Activated CD4-positive, alpha-beta T cell treated with anti-CD3 and anti-CD28 coated beads for 48 hours (primary cell): ENCODE results near the gene NUDT22.

Experiments used
- DNase-seq: peaks from one replicate; pipeline ENCODE4 v3.0.0-alpha.2; 2020

NUDT22 gene

GRCh38 chr11:64207256-64208085, 18.6 kb upstream of the NUDT22 start:
- peak; percentile 90 for DNase-seq

DNA sequence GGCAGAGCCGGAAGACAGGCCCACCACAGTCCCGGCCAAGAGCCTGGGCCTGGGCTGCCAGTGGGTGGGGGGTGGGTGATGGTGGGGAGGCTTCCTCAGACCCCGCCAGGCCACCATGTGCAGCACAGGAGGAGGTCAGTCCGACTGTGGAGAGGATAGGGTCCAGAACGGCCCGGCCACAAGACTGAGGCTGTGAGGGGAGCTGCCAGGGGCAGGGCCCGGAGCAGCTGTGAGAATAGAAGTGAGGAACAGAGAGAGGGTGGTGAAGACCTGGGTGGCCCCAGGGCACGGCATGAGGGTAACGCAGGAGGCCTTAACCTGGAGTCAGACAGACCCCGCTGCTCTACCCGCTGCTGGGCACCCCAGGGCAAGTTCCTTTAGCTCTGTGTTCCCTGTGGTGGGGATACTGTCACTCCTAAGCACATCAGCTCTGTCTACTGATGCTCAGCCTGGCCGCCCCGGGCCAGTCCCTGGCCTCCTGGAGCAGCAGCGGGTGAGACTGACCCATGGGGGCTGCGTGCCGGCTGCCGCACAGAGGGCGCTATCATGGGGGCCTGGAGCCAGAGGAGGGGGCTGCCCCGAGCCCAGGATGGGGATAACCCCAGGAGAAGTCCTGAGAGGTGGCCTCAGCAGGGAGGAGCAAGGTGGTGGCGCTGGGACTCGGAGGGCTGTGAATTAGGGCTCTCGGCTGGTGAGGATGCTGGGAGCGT, 17.8 kb upstream of the NUDT22 start:
- no peak for DNase-seq

DNA sequence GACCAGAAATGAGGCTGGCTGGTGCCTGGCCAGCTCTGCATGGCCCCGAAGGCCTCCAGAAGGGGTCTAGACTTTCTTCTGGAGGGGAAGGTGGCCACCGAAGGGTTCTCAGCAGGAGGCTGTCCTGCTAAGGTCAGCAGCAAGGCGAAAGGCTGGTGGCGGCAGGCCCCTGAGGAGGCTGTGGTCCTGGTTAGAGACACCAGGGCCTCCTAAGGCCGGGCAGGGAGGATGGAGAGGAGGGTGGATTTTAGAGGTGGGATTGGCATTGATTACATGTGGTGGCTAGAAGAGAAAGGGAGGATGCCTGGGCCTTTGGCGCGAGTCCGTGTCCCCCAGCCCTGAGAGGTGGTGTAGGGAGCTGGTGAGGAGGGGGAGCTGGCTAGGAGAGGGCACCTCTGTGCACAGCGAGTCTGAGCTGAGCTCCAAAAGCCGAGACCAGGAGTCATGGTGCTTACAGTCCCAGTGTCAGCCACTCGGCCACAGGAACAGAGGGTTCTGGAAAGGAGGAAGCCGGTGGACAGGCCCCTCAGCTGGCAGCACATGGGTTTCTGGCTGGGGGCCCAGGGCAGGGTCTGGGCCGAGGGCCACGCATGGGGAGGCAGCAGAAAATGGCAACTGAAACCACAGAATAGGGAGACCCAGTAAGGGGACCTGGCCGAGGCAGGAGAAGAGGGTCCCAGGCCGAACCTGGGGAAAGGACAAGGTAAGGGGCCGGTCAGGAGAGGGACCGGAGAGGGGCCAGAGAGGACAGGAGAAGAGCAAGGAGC, 17.1 kb upstream of the NUDT22 start:
- DNase-seq, result no peak

DNA sequence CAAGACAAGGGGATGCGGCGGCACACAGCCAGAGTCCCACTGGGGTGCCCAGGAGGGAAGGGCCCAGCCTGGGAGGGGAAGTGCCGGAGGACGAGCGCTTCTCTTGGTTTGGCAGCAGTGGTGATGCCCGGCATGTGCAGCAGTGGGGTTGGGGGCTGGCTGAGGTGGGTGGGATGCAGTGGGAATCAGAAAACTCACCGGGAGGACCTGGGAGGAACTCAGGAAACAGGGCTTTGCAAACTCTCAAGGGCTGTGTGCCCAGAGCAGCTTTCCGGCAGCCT, 16.6 kb upstream of the NUDT22 start:
- no peak for DNase-seq

GRCh38 chr11:64210301-64211020, 15.6 kb upstream of the NUDT22 start:
- no peak for DNase-seq

GRCh38 chr11:64211181-64211872, 14.7 kb upstream of the NUDT22 start:
- no peak for DNase-seq

- DNase-seq, result no peak
Observed at GRCh38 chr11:64216879-64217278, 9.2 kb upstream of the NUDT22 start.

GRCh38 chr11:64218628-64219353, 7.3 kb upstream of the NUDT22 start:
- DNase-seq, result no peak

GRCh38 chr11:64219354-64219684, 6.8 kb upstream of the NUDT22 start:
- DNase-seq, result no peak

GRCh38 chr11:64219755-64220154, 6.3 kb upstream of the NUDT22 start:
- no peak for DNase-seq

DNA sequence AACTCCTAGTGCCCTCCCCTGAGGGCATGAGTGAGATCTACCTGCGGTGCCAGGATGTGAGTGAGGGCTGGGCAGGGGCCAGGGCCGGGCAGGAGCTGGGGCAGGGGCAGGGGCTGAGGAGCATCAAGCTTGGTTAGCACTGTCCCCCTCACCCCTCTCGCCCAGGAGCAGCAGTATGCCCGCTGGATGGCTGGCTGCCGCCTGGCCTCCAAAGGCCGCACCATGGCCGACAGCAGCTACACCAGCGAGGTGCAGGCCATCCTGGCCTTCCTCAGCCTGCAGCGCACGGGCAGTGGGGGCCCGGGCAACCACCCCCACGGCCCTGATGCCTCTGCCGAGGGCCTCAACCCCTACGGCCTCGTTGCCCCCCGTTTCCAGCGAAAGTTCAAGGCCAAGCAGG, 5.8 kb upstream of the NUDT22 start:
- DNase-seq, result no peak

DNA sequence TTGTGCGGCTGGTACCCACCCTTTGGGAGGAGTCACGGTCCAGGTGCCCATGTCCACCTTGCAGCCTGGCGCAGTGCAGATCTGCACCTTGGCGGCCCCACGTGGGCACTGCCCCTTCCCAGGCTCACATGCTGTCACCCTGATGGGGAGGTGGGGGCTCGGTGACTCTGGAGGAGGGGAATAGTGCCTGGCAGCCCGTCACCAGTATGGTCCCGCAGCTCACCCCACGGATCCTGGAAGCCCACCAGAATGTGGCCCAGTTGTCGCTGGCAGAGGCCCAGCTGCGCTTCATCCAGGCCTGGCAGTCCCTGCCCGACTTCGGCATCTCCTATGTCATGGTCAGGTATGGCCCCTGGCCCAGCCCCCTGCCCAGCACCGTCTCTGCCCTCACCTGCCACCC, 5.3 kb upstream of the NUDT22 start:
- DNase-seq, result no peak

GRCh38 chr11:64222651-64223000, 3.4 kb upstream of the NUDT22 start:
- DNase-seq, result no peak

DNA sequence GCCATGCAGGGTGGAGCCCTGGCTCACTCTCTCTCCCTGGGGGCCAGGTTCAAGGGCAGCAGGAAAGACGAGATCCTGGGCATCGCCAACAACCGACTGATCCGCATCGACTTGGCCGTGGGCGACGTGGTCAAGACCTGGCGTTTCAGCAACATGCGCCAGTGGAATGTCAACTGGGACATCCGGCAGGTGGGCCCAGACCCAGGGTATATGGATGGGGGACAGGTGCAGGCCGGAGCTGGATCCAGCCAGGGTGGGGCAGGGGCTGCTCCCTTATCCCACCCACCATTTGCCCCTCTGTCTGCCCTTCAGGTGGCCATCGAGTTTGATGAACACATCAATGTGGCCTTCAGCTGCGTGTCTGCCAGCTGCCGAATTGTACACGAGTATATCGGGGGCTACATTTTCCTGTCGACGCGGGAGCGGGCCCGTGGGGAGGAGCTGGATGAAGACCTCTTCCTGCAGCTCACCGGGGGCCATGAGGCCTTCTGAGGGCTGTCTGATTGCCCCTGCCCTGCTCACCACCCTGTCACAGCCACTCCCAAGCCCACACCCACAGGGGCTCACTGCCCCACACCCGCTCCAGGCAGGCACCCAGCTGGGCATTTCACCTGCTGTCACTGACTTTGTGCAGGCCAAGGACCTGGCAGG, 2.9 kb upstream of the NUDT22 start:
- DNase-seq, result no peak

DNA sequence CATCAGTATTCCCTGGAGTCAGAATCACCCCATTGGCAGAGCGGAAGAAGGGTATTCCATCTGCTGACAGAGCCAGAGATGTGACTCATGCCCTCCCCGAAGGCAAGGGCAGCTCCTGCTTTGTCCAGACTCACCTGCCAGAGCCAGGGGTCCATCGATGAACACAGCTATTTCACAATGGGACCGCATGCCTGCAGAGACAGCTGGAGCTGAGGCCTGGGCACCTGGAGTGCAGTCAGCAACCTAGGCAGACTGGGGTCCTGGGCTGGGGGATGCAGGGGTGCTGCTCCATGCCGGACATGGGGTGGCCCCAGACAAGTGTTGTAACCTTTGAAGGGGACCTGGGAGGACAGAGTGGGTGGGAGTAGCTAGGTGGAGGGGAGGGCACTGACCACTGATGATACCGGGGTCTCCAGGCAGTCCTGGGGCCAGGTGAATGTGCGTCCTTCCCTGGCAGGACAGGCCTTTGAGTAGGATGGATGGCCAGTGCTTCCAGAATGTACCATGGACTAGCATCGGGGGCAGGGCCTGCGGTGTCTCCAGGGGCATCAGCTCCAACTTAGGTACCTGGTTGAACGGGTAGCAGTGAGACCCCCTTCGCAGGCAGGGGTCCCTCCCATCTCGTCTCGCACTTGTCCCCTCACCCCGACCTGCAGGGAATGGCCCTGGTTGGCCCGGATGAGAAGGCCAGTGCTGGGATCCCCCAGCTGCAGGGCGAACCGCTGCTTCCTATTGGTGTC, 1.8 kb upstream of the NUDT22 start:
- DNase-seq, result no peak

- peak; percentile 28 for DNase-seq
Observed at GRCh38 chr11:64224891-64225607, 1.0 kb upstream of the NUDT22 start.

DNA sequence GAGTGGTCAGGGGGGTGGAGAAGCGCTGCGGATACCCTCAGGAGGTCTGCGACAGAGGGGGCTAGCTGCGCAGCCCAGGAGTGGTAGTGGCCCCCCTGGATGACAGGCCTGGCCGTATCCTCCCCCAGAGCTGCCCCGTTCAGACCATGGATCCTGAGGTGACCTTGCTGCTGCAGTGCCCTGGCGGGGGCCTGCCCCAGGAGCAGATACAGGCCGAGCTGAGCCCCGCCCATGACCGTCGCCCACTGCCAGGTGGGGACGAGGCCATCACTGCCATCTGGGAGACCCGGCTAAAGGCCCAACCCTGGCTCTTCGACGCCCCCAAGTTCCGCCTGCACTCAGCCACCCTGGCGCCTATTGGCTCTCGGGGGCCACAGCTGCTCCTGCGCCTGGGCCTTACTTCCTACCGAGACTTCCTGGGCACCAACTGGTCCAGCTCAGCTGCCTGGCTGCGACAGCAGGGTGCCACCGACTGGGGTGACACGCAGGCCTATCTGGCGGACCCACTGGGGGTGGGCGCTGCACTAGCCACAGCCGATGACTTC, 505 bp downstream of the NUDT22 start:
- DNase-seq, result peak; percentile 70

DNA sequence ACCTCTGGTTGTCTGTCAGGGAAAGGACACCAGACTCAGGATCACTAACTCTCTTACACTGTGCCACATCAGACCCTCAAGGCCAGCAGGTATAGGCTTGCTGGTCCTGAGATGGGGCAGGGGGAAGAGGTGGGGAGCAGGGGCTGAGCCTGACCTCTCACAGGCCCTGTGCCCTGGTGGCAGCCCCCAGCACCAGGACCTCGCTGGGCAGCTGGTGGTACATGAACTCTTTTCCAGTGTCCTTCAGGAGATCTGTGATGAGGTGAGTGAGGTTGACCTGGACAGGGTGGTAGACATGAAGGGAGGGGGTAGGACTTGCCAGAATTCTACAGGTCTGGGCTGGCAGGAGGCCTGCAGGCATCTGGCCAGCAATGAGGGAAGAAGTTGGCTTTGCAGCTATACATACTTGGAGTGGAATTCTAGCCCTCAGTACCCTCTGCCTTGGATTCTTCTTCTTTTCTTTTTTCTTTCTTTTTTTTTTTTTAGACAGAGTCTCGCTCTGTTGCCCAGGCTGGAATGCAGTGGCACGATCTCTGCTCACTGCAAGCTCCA, 1.4 kb downstream of the NUDT22 start:
- DNase-seq, result no peak

- no peak for DNase-seq
Observed at GRCh38 chr11:64229090-64229743, 3.1 kb downstream of the NUDT22 start.
